ENCODE measurements around the gene LRRC57. TPM values are rescaled to one million over a fixed set of nuclear protein-coding genes. Genes with fewer than 3 reads are reported as not detected.

Gene LRRC57
- total and polyA plus RNA-seq, 2 experiments from 2014 or later, result 14.4 to 15.1 TPM

- Histone ChIP-seq H4K20me1 (ENCODE audit: insufficient read depth) (no peaks in the 10 kb centered on the region), H3K27ac (no peak overlapping the region), H3K4me3 (no peak overlapping the region), H3F3A (ENCODE audit: insufficient read depth) (no peaks in the 10 kb centered on the region), H3K36me3 (ENCODE audit: low read depth) (no peaks in the 10 kb centered on the region), H3K4me1 (ENCODE audit: insufficient read depth) (no peaks in the 10 kb centered on the region), H3K9me3 (ENCODE audit: low read depth) (no peaks in the 10 kb centered on the region), H3K27me3 (replicated peaks; ENCODE audit: insufficient read depth) (no peaks in the 10 kb centered on the region), H3K9me2 (ENCODE audit: insufficient read depth) (no peaks in the 10 kb centered on the region), H3K4me2 (ENCODE audit: unreplicated experiment) (no peak overlapping the region), H3K79me2 (ENCODE audit: insufficient read depth) (no peaks in the 10 kb centered on the region), H2AFZ (0 out of 2 replicates have a peak overlapping the region, but pooled peaks have one; percentile 2), H3K9ac (no peak overlapping the region)
- WGBS, 2 experiments (ENCODE audit: low coverage in 1 of 2, low lambda C conversion rate in 2 of 2, missing lambda C conversion rate in 2 of 2), result 49 to 61% methylated on average over 3 of the region's 3 CpGs
- in situ Hi-C loops (cut with MboI), result no loop called here
- DNase-seq, result no peak
- TF ChIP-seq EZH2phosphoT487 (IDR thresholded peaks at IDR 0.05; ENCODE audit: insufficient read depth, low read depth) (no peak), EZH2 (IDR thresholded peaks at IDR 0.05; ENCODE audit: insufficient read depth, poor library complexity, severe bottlenecking) (no peak)
Observed at GRCh38 chr15:42592716-42593115, 44.1 kb upstream of the LRRC57 start.

DNA sequence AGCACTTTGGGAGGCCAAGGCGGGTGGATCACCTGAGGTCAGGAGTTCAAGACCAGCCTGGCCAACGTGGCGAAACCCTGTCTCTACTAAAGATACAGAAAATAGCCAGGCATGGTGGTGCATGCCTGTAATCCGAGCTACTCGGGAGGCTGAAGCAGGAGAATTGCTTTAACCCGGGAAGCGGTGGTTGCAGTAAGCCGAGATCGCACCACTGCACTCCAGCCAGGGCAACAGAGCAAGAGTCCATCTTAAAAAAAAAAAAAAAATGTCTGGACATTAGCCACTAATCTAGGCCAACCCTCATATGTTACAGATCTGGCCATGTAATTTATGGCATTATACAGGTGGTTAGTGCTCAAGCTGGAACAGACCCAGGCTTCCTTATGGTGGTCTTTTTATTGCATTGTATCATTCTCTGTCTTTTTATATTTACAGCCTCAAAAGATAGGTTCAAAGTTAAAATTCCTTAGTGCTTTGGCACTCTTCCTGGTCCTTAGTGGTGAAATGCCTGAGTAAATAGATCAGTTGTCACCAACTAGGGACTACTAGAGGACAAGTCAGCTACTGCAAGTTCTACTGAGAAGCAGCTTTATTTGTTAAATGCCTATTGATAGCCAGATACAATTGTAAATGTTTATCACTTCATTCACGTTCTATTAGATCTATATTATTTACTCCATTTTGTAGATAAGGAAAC, 42.8 kb upstream of the LRRC57 start:
- H3K9ac ChIP-seq, result no peak overlapping the region
- no peaks in the 10 kb centered on the region for H3K36me3 ChIP-seq (ENCODE audit: low read depth)
- in situ Hi-C loops (cut with MboI), result no loop called here
- H3K27ac ChIP-seq, result no peak overlapping the region
- H3K9me2 ChIP-seq (ENCODE audit: insufficient read depth), result no peaks in the 10 kb centered on the region
- H3K4me1 ChIP-seq (ENCODE audit: insufficient read depth), result no peaks in the 10 kb centered on the region
- TF ChIP-seq EZH2phosphoT487 (IDR thresholded peaks at IDR 0.05; ENCODE audit: insufficient read depth, low read depth), result no peak
- no peak for TF ChIP-seq EZH2 (IDR thresholded peaks at IDR 0.05; ENCODE audit: insufficient read depth, poor library complexity, severe bottlenecking)
- H3K27me3 ChIP-seq (replicated peaks; ENCODE audit: insufficient read depth), result no peaks in the 10 kb centered on the region
- no peak overlapping the region for H3K4me3 ChIP-seq
- H3K9me3 ChIP-seq (ENCODE audit: low read depth), result no peaks in the 10 kb centered on the region
- peak; percentile 69 for DNase-seq
- H3K79me2 ChIP-seq (ENCODE audit: insufficient read depth), result no peaks in the 10 kb centered on the region
- H2AFZ ChIP-seq, result no peak overlapping the region
- H3K4me2 ChIP-seq (ENCODE audit: unreplicated experiment), result no peak overlapping the region
- WGBS, 2 experiments (ENCODE audit: low coverage in 1 of 2, low lambda C conversion rate in 2 of 2, missing lambda C conversion rate in 2 of 2), result 78 to 81% methylated on average over 9 to 10 of the region's 10 CpGs
- H3F3A ChIP-seq (ENCODE audit: insufficient read depth), result no peaks in the 10 kb centered on the region
- H4K20me1 ChIP-seq (ENCODE audit: insufficient read depth), result no peaks in the 10 kb centered on the region

GRCh38 chr15:42590619-42591237, 42.1 kb upstream of the LRRC57 start:
- WGBS, 2 experiments (ENCODE audit: low coverage in 1 of 2, low lambda C conversion rate in 2 of 2, missing lambda C conversion rate in 2 of 2), result 91 to 93% methylated on average over 5 of the region's 5 CpGs
- Histone ChIP-seq H3K4me1 (ENCODE audit: insufficient read depth) (no peaks in the 10 kb centered on the region), H3K4me2 (ENCODE audit: unreplicated experiment) (no peak overlapping the region), H3K4me3 (no peak overlapping the region), H3K79me2 (ENCODE audit: insufficient read depth) (no peaks in the 10 kb centered on the region), H2AFZ (no peak overlapping the region), H3K27ac (no peak overlapping the region), H3F3A (ENCODE audit: insufficient read depth) (no peaks in the 10 kb centered on the region), H3K9me2 (ENCODE audit: insufficient read depth) (no peaks in the 10 kb centered on the region), H3K9ac (no peak overlapping the region), H4K20me1 (ENCODE audit: insufficient read depth) (no peaks in the 10 kb centered on the region), H3K9me3 (ENCODE audit: low read depth) (no peaks in the 10 kb centered on the region), H3K27me3 (replicated peaks; ENCODE audit: insufficient read depth) (no peaks in the 10 kb centered on the region), H3K36me3 (ENCODE audit: low read depth) (no peaks in the 10 kb centered on the region)
- in situ Hi-C loops (cut with MboI), result no loop called here
- no peak for TF ChIP-seq EZH2phosphoT487 (IDR thresholded peaks at IDR 0.05; ENCODE audit: insufficient read depth, low read depth)
- TF ChIP-seq EZH2 (IDR thresholded peaks at IDR 0.05; ENCODE audit: insufficient read depth, poor library complexity, severe bottlenecking), result no peak
- DNase-seq, result no peak

GRCh38 chr15:42584031-42584765, 35.6 kb upstream of the LRRC57 start:
- no peak overlapping the region for H2AFZ ChIP-seq
- H3K4me2 ChIP-seq (ENCODE audit: unreplicated experiment), result no peak overlapping the region
- H3K27me3 ChIP-seq (replicated peaks; ENCODE audit: insufficient read depth), result no peaks in the 10 kb centered on the region
- 60 to 65% methylated on average over 4 of the region's 4 CpGs for WGBS, 2 experiments (ENCODE audit: low coverage in 1 of 2, low lambda C conversion rate in 2 of 2, missing lambda C conversion rate in 2 of 2)
- H4K20me1 ChIP-seq (ENCODE audit: insufficient read depth), result no peaks in the 10 kb centered on the region
- no peaks in the 10 kb centered on the region; the same call in 1 of the 2 replicates for H3K79me2 ChIP-seq (ENCODE audit: insufficient read depth)
- H3K27ac ChIP-seq, result no peak overlapping the region
- H3K4me1 ChIP-seq (ENCODE audit: insufficient read depth), result peaks cover 13% of the 10 kb centered on the region
- no peak for TF ChIP-seq EZH2phosphoT487 (IDR thresholded peaks at IDR 0.05; ENCODE audit: insufficient read depth, low read depth)
- TF ChIP-seq EZH2 (IDR thresholded peaks at IDR 0.05; ENCODE audit: insufficient read depth, poor library complexity, severe bottlenecking), result no peak
- DNase-seq, result peak; percentile 11
- no peak overlapping the region for H3K4me3 ChIP-seq
- no peaks in the 10 kb centered on the region for H3K9me2 ChIP-seq (ENCODE audit: insufficient read depth)
- no peak overlapping the region for H3K9ac ChIP-seq
- no peaks in the 10 kb centered on the region for H3K9me3 ChIP-seq (ENCODE audit: low read depth)
- in situ Hi-C loops (cut with MboI), result no loop called here
- H3F3A ChIP-seq (ENCODE audit: insufficient read depth), result peaks cover 5% of the 10 kb centered on the region
- no peaks in the 10 kb centered on the region for H3K36me3 ChIP-seq (ENCODE audit: low read depth)

Measured in GM23248 (cell line).